ENCODE results near the gene ONECUT3.

DNA sequence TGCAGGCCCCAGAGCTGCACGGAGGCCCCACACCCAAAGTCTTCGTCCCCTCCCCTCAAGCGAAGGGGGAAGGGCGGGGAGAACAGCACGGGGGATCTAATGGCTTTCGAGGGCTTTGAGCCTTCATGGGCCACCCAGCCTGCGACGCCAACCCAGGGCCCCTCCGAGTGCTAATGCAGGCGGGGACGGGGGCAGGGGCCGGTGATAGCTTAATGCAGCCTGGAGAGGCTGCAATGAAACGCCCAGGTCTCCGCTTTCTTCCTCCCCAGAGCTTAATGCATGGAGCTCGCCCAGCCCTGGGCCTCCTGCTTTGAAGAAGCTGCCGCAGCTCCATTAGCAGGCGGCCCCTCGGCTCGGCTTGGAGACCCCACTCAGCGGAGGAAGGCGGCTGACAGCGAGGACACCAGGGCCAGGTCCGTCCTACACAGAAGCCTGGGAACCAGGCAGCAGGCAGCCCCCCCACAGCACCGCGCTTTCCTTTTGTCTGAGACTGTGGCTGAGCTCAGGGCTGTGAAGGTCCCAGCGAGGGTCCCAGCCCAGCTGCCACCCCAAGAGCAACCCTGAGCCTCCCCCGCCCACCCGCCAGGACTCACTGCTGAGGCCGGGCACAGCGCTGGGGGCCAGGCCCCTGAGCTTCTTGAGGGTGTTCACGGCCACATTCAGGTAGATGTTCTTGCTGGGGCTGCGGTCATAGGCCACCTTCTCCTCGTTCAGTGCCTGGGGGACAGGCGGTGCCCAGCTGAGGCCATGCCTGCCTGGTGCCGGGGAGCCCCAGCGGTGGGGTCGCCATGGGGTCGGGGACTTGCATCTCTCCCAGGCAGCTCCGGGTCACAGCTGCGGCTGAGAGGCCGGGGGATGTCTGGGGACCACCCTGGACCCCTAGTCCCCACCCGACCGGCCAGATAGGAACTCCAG is 66.3 kb downstream of the ONECUT3 start:
- no peak for TF ChIP-seq POLR2AphosphoS5 (IDR thresholded peaks at IDR 0.05)
- TF ChIP-seq, protein P1, sequence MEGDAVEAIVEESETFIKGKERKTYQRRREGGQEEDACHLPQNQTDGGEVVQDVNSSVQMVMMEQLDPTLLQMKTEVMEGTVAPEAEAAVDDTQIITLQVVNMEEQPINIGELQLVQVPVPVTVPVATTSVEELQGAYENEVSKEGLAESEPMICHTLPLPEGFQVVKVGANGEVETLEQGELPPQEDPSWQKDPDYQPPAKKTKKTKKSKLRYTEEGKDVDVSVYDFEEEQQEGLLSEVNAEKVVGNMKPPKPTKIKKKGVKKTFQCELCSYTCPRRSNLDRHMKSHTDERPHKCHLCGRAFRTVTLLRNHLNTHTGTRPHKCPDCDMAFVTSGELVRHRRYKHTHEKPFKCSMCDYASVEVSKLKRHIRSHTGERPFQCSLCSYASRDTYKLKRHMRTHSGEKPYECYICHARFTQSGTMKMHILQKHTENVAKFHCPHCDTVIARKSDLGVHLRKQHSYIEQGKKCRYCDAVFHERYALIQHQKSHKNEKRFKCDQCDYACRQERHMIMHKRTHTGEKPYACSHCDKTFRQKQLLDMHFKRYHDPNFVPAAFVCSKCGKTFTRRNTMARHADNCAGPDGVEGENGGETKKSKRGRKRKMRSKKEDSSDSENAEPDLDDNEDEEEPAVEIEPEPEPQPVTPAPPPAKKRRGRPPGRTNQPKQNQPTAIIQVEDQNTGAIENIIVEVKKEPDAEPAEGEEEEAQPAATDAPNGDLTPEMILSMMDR (IDR thresholded peaks at IDR 0.05): no peak
- TF ChIP-seq EP300 (IDR thresholded peaks at IDR 0.05): no peak
- TF ChIP-seq POLR2A (IDR thresholded peaks at IDR 0.05): no peak
